Panc1 (cell line): ENCODE data around the gene NIPAL3.

Experiments
- POLR2AphosphoS5 ChIP-seq: IDR thresholded peaks from 2 replicates; pipeline ENCODE4 v1.6.1; 2012; ENCODE audit warnings: mild to moderate bottlenecking, low read depth, low read length, moderate library complexity
- SIN3A ChIP-seq: IDR thresholded peaks from 2 replicates; pipeline ENCODE4 v1.6.1; 2012; ENCODE audit warnings: low read depth, mild to moderate bottlenecking, low read length, moderate library complexity, borderline replicate concordance; ENCODE audit not compliant: insufficient read depth
- TCF7L2 ChIP-seq: IDR thresholded peaks from 2 replicates; pipeline ENCODE4 v1.6.1; 2011; ENCODE audit warnings: mild to moderate bottlenecking, low read depth, low read length, inconsistent platforms
- TF ChIP-seq, protein P1 (sequence below): fragments of 450-650 bp; IDR thresholded peaks from 2 replicates; pipeline ENCODE4 v1.5.1; 2017; ENCODE audit warnings: mild to moderate bottlenecking
- TF ChIP-seq, protein P2 (sequence below), 2 experiments: IDR thresholded peaks; 2 replicates each; pipeline ENCODE4 v1.6.1; 2011 to 2012; ENCODE audit warnings: low read depth in 2 of 2, control low read depth in 1 of 2, low read length in 1 of 2, mild to moderate bottlenecking in 1 of 2, moderate library complexity in 1 of 2; ENCODE audit not compliant: insufficient read depth in 1 of 2

DNA sequence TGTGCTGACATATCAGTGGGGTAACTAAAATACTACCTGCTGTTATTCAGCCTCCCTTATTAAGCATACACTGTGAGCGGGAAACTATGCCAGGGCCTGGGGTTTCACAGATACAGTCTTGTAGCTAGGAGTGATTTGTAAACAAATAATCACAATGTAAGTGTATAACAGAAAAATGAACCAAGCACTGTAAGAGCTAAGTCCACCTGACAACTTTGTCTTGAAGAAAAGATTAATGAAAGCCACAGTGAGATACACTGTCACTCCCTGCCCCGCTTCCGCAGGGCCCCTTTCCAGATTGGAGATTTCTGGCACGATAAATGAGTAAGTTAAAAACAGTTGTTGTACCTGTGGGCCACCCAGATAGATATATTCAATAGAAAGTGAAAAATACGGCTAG, 91.8 kb downstream of the NIPAL3 start:
- TF ChIP-seq, protein P1, sequence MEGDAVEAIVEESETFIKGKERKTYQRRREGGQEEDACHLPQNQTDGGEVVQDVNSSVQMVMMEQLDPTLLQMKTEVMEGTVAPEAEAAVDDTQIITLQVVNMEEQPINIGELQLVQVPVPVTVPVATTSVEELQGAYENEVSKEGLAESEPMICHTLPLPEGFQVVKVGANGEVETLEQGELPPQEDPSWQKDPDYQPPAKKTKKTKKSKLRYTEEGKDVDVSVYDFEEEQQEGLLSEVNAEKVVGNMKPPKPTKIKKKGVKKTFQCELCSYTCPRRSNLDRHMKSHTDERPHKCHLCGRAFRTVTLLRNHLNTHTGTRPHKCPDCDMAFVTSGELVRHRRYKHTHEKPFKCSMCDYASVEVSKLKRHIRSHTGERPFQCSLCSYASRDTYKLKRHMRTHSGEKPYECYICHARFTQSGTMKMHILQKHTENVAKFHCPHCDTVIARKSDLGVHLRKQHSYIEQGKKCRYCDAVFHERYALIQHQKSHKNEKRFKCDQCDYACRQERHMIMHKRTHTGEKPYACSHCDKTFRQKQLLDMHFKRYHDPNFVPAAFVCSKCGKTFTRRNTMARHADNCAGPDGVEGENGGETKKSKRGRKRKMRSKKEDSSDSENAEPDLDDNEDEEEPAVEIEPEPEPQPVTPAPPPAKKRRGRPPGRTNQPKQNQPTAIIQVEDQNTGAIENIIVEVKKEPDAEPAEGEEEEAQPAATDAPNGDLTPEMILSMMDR, result no peak
- TF ChIP-seq SIN3A (no peak), POLR2AphosphoS5 (no peak), TCF7L2 (no peak)
- TF ChIP-seq, protein P2, sequence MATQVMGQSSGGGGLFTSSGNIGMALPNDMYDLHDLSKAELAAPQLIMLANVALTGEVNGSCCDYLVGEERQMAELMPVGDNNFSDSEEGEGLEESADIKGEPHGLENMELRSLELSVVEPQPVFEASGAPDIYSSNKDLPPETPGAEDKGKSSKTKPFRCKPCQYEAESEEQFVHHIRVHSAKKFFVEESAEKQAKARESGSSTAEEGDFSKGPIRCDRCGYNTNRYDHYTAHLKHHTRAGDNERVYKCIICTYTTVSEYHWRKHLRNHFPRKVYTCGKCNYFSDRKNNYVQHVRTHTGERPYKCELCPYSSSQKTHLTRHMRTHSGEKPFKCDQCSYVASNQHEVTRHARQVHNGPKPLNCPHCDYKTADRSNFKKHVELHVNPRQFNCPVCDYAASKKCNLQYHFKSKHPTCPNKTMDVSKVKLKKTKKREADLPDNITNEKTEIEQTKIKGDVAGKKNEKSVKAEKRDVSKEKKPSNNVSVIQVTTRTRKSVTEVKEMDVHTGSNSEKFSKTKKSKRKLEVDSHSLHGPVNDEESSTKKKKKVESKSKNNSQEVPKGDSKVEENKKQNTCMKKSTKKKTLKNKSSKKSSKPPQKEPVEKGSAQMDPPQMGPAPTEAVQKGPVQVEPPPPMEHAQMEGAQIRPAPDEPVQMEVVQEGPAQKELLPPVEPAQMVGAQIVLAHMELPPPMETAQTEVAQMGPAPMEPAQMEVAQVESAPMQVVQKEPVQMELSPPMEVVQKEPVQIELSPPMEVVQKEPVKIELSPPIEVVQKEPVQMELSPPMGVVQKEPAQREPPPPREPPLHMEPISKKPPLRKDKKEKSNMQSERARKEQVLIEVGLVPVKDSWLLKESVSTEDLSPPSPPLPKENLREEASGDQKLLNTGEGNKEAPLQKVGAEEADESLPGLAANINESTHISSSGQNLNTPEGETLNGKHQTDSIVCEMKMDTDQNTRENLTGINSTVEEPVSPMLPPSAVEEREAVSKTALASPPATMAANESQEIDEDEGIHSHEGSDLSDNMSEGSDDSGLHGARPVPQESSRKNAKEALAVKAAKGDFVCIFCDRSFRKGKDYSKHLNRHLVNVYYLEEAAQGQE (IDR thresholded peaks at IDR 0.05; ENCODE audit: insufficient read depth in 1 of 2, low read depth in 2 of 2, low read length in 1 of 2), result no peak
